ENCODE measurements around the gene DACT1.

The DACT1 gene

GRCh38 chr14:58635091-58635830 is 2.5 kb upstream of the DACT1 start:
- H3K27ac ChIP-seq, result no peak overlapping the region
- H3K4me3 ChIP-seq, result no peak overlapping the region

- Histone ChIP-seq H3K4me3 (no peak overlapping the region), H3K27ac (no peak overlapping the region)
These were observed 1.6 kb upstream of the DACT1 start for GRCh38 chr14:58636129-58636528.

DNA sequence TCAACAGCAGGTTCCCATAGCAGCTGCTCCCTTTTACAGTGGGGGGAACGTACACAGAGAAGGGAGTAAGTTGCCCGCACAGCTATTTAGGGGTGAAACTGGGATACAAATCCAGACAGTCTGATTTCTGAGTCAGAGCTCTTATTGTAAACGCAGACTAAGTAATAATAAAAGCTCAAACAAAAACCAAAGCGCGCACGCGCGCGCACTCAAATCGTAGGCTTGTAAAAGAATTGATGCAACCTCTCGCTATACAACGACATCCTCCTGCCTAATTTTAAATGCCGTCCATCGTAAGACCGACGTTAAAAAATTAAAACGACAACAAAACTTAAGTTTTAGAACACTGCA is 747 bp upstream of the DACT1 start:
- Histone ChIP-seq H3K27ac (peak overlapping the region in 11 of 21 experiments; percentile 5 to 92 (median 74)), H3K4me3 (peak overlapping the region; percentile 38 to 64 (median 52))

DNA sequence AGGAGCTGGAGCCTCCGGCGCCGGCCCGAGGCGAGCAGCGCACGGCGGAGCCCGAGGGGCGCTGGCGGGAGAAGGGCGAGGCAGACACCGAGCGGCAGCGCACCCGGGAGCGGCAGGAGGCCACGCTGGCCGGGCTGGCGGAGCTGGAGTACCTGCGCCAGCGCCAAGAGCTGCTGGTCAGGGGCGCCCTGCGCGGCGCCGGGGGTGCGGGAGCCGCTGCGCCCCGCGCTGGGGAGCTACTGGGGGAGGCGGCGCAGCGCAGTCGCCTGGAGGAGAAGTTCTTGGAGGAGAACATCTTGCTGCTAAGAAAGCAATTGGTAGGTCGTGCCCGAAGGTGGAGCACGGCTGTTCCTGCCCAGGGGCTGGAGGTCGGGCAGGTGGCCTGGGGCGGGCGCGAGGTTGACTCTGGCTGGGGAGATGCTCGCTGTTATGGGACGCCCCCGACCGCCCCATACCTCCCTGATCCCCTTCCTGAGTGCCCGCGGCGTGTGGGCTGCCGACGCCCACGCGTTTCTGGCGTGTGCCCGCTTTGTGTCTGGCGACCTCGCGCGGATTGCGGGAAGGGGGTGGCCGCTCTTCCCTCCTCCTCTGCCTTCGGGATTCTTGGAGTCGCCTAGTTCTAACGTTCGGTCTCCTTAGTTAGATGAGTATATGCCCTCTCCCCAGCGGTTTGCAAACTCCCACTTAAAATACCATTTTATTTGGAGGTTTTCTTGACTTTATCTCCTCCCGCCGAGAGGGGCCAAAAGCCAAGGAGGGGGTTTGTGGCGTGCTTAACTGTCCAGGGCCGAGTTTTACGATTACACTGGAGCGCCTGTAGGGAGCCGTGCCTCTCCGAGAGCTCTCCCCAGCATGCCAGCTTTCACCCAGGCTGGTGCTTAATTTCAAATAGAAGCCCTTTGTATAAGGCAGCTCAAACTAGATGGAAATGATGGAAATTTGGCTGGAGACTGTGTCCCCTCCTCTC is 752 bp downstream of the DACT1 start:
- Histone ChIP-seq H3K27ac (peak overlapping the region in 20 of 21 experiments; percentile 3 to 92 (median 68)), H3K4me3 (peak overlapping the region; percentile 38 to 64 (median 52))

- H3K4me3 ChIP-seq, result peak overlapping the region in 6 of 7 experiments; percentile 41 to 64 (median 52)
- peak overlapping the region in 3 of 21 experiments; percentile 54 to 89 (median 65) for H3K27ac ChIP-seq
These were observed 1.4 kb downstream of the DACT1 start for GRCh38 chr14:58639198-58639565.

DNA sequence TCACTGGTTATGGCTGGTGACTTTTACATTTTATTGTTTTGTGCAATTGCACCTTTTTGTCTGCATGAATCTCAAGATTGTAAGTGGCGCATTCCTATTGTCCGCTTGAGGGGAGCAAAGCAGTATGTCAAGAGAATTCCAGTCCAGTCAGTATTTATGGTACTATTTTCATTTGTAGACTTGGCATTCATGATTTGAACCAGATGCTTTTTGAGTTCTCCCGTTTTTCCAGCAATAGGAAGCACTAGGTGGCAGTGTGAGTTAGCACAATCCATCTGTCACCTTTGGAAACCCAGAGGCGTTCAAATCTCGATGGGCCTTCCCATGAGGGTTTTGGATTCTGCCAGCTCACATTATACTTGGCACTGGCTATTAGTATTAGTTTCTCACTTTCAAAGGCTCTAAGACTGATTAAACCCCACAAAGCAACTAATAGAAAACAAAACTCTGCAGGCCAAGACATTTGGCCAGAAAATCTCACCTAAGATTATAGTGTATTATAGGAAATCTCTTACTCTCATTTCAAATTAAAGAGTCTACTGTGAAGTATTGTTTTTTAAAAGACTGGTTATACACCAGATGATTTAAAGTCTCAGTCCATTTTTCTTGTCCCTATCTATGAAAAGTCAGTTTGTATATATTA is 2.2 kb downstream of the DACT1 start:
- H3K27ac ChIP-seq, result no peak overlapping the region
- peak overlapping the region in 1 of 7 experiments; percentile 41 for H3K4me3 ChIP-seq

- Histone ChIP-seq H3K27ac (no peak overlapping the region), H3K4me3 (no peak overlapping the region)
These were observed 3.2 kb downstream of the DACT1 start for GRCh38 chr14:58640959-58641358.

- H3K4me3 ChIP-seq, result no peak overlapping the region
- no peak overlapping the region for H3K27ac ChIP-seq
These were observed 3.7 kb downstream of the DACT1 start for GRCh38 chr14:58641509-58641908.

- H3K27ac ChIP-seq, result no peak overlapping the region
- no peak overlapping the region for H3K4me3 ChIP-seq
These were observed 5.6 kb downstream of the DACT1 start for GRCh38 chr14:58643366-58643765.

DNA sequence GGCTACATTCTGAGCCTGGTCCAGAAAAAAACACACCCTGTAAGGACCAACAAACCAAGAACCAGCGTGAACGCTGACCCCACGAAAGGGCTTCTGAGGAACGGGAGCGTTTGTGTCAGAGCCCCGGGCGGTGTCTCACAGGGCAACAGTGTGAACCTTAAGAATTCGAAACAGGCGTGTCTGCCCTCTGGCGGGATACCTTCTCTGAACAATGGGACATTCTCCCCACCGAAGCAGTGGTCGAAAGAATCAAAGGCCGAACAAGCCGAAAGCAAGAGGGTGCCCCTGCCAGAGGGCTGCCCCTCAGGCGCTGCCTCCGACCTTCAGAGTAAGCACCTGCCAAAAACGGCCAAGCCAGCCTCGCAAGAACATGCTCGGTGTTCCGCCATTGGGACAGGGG is 7.9 kb downstream of the DACT1 start:
- Histone ChIP-seq H3K4me3 (no peak overlapping the region), H3K27ac (no peak overlapping the region)

- Histone ChIP-seq H3K27ac (no peak overlapping the region), H3K4me3 (no peak overlapping the region)
These were observed 8.7 kb downstream of the DACT1 start for GRCh38 chr14:58646479-58646878.

DNA sequence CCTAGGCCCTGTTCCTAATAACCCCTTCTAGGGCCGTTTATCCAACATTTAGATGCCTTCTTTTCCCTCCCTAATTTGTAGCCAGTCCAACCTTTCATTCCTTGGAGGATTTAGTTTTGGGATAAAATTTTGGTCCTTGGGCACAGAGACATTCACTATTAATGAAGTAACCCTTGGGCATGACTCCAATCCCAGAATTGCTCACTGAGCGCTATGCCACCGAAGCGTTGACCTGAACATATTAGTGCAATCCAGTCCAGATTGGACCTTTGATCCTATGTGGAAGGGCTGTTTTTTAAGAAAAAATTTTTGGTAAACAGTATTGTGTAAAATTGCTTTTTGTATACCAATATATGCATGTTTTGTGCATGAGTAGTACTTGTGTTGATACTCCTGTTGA is 10.0 kb downstream of the DACT1 start:
- Histone ChIP-seq H3K27ac (no peak overlapping the region), H3K4me3 (no peak overlapping the region)

DNA sequence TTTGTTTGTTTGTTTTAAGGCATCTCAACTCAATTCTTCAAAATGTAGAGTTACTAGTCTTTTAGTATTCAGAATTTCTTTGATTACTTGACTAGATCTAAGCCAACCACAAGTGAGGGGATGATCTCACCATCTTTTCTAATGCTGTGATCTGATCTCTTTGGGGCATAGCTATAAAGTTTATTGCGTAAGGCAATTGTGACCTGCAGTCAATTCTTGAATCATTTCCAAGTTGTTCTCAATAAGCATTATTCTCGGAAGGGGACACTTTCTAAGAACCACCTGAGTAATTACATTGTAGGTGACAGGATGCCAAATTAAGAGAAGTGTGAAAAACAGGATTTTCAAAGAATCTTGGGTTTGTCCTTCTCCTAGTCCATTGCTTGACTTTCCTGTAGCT is 13.1 kb downstream of the DACT1 start:
- no peak overlapping the region for H3K27ac ChIP-seq
- H3K4me3 ChIP-seq, result no peak overlapping the region

DNA sequence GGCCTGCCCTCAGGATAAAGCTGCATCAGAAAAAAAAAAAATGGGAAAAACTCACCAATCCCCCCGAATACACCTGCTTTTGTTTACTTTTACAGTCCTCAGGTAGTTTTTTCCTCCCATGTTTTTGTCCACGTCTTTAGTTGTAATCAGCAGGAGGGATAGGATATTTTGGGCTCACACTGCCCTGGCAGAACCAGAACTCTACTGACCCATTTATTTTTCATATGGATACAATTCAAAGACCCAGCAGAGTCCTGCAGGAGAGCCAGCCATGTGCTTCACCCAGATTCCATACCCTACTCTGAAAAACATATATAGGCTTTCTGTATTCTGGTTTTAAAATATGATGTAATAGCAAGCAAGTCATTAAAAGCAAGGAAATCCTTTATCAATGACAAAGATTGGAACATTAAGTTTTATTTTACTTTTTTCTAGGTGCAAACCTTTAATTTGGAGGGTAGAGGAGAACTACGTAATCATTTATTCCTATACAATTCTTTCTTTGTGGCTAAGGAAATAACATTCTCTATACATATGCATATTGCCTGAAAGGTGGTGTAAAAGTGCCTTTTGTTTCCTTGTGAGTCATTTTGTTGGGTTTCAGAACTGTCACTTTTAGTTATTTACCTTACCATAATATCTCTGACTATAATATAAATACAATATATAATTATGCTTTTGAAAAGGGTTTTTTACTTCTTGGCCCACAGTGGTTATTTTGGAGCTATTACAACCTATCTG is 19.1 kb downstream of the DACT1 start:
- Histone ChIP-seq H3K4me3 (no peak overlapping the region), H3K27ac (no peak overlapping the region)

DNA sequence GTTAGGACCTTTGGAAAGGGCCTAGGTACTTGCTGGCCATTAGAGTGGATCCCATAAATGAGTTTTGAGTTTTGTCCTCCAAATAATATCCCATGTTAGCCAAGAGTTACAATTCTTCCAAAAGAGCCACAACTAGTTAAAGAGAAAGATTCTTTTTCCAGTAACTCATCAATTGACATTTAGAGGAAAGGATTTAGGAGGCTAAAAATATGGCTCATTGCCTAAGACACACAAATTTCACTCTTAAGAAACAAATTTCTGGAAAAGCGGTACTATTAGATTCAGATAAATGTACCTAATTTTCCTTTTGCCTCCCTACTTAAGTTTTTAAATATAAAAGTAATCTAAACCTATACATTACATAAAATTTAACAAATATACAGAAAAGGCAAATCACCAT is 21.3 kb downstream of the DACT1 start:
- H3K27ac ChIP-seq, result no peak overlapping the region
- no peak overlapping the region for H3K4me3 ChIP-seq

GRCh38 chr14:58659846-58660245 is 22.1 kb downstream of the DACT1 start:
- no peak overlapping the region for H3K4me3 ChIP-seq
- no peak overlapping the region for H3K27ac ChIP-seq

DNA sequence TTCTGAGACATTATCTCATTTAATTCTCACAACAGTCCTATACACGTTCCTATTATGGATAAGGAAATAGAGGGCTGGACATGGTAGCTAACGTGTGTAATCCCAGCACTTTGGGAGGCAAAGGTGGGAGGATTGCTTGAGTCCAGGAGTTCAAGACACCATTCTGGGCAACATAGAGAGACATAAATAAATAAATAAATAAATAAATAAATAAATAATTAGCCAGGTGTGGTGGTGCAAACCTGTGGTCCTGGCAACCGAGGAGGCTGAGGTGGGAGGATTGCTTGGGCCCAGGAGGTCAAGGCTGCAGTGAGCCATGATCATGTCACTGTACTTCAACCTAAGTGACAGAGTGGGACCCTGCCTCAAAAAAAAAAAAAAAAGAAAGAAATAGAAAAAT is 22.6 kb downstream of the DACT1 start:
- no peak overlapping the region for H3K4me3 ChIP-seq
- H3K27ac ChIP-seq, result no peak overlapping the region

- Histone ChIP-seq H3K4me3 (no peak overlapping the region), H3K27ac (no peak overlapping the region)
These were observed 24.3 kb downstream of the DACT1 start for GRCh38 chr14:58662018-58662417.

DNA sequence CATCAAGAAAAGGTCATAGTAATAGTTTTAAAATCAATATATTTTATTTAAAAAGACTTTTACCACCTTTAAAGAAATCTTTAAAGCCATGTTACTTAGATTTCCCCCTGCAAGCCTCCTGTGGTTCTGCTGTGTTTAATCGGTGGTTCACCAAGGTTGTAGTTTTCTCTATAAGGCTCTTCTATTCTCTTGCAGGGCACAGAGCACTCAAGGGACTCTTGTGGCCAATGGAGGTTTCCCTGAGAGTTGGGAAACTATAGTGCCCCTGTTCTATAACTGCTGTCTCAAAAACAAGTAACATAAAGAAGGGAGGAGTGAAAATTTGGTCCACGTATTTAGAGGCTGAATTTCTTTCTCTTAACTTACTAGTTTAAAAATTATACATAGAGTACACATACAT is 25.0 kb downstream of the DACT1 start:
- Histone ChIP-seq H3K27ac (no peak overlapping the region), H3K4me3 (no peak overlapping the region)

Measured in skin epidermis (tissue), 12 donors.